HG03342 (cell line): ENCODE results near the gene HHATL.
A peak's percentile ranks its signal among the peaks of the same experiment; 100 is the strongest.

ENCODE experiments used
- ATAC-seq: cut with Tn5 transposase; IDR thresholded peaks from one replicate; pipeline ENCODE4 v1.9.1; 2021; ENCODE audit warnings: mild to moderate bottlenecking, moderate library complexity; ENCODE audit not compliant: unreplicated experiment

Gene HHATL

DNA sequence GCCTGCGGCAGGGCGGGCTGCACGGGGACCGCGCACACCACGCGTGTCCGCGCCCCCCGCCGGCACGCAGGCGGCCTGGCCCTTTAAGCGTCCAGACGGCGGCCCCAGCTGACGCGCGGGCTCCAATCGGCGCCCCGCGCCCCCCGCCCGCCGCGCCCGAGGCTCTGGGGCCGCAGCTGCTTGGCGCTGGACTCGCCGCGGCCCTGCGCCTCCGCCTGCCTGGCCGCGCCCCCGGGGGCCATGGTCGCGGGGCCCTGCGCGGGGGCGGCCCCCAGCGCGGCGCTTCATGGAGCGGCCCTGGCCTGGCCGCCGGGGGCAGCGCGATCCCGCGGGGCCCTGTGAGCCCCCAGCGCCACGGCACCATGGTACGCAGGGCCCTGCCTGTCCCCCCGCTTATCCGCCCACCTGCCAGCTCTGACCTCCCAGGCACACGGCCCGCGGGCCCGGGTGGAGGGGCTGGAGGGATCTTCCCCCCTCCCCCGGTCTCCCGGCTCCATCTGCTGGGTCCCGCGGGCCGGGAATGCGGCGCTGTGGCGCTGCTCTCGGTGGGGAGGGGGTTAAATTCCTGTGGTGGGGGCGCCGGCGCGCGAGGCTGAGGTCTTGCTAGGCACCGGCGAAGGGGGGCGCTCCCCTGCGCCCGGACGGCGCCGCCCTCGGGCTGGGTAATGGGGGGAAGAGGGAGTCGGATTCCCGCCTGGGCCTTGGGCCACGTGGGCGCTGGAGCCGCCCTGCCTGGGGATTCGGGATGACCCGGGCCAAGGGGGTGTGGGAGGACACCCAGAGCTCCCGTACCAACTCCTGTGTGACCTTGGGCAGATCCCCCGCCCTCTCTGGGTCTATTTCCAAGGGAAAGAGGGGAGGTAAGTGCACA, 48.0 kb downstream of the HHATL start:
- ATAC-seq: no peak

GRCh38 chr3:42653560-42654330, 48.9 kb downstream of the HHATL start, which contains the start of gene ZBTB47:
Gene ZBTB47 (plus strand): TSS chr3:42653697. CDS start chr3:42658356, 4,659 bp downstream.
- ATAC-seq: no peak

DNA sequence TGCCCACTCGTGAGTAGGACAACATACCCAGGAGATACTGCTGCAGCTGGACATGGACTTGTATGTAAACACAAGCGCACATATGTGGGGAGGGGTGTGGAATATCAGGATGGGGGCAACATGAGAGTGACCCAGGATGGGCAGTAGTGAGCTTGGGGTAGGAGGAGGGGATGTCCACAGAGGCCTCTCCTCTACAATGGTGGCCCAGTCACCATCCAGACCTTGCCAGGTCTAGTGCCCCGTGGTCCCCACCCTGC, 49.4 kb downstream of the HHATL start:
- ATAC-seq: no peak

- ATAC-seq: peak; percentile 60
These were observed 49.8 kb downstream of the HHATL start for GRCh38 chr3:42652611-42653302.

- peak; percentile 14 for ATAC-seq
These were observed 50.4 kb downstream of the HHATL start for GRCh38 chr3:42652251-42652610.

DNA sequence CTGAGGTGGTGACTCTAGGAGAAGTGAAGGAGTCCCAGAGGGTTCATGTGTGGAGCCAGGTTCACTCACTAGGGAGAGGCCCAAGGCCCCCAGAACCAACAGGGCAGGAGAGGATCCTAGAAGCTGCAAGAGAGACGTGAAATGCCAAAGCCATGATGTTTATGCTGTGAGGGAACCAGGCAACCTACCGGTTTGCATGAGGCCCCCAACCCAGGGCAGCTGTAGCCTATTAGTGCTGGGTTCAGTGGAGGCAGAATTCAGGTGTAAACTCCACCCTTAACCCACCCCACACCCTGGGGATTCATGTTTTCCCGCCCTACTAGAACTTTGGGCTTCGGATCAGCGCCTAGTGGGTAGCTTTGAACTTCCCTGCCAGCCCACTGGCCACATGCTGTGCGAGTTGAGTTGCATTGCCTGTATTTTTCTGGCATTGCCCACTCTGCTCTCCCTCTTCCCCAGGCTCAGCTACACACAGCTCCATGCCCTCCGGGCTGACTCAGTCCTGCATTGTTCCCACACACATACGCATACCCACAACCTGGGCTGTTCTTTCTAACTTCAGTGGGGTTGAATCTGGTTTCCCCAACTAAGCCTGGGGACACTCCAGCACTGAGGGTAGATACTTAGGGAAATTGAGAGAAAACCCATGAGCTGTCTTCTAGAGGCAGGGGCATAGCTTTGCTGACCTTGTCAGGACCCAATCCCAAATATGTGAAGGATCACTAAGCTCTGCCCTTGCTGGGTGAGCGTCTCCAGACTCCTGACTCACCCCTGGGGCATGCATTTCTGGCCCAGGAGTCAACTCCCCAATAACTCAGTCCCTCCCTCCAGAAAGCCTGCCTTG, 51.1 kb downstream of the HHATL start:
- ATAC-seq: no peak

- ATAC-seq: no peak
These were observed 52.8 kb downstream of the HHATL start for GRCh38 chr3:42649783-42650182.

GRCh38 chr3:42649006-42649405, 53.6 kb downstream of the HHATL start:
- no peak for ATAC-seq

GRCh38 chr3:42647821-42648459, 54.7 kb downstream of the HHATL start:
- no peak for ATAC-seq
